GM12864 (cell line): ENCODE data around the gene MAGEB4.

Experiments used
- DNase-seq: peaks from one replicate; pipeline ENCODE4 v3.0.0-alpha.2; 2011; ENCODE audit warnings: low read depth
- H3K4me3 ChIP-seq: 2 replicates; pipeline ENCODE4 v1.5.1; 2011; ENCODE audit warnings: mild to moderate bottlenecking, low read depth, low read length, control low read depth
- TF ChIP-seq, protein P1 (sequence below): IDR thresholded peaks from 2 replicates; pipeline ENCODE4 v1.5.1; 2011; ENCODE audit warnings: low read depth, mild to moderate bottlenecking, moderate library complexity, low read length, control low read depth, inconsistent platforms; ENCODE audit errors: missing control alignments

The MAGEB4 gene

DNA sequence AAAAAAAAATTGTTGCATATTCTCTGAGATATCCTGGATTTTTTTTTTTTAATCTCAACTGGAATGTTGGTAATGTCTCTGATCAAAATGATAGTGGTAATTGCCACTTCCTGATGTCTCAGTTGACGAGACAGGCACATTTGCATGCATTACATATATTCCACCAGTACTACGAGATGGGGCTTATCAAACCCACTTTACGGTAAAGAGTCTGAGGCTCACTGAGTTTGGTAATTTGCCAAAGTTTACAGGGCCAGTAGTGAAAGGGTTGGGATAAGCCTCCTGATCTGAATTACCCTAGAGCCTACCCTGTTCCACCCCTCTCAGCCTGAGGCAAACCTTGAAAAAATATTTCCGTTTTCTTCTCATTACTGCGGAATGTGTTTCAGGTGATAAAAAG, 21.1 kb upstream of the MAGEB4 start:
- DNase-seq: no peak
- TF ChIP-seq, protein P1, sequence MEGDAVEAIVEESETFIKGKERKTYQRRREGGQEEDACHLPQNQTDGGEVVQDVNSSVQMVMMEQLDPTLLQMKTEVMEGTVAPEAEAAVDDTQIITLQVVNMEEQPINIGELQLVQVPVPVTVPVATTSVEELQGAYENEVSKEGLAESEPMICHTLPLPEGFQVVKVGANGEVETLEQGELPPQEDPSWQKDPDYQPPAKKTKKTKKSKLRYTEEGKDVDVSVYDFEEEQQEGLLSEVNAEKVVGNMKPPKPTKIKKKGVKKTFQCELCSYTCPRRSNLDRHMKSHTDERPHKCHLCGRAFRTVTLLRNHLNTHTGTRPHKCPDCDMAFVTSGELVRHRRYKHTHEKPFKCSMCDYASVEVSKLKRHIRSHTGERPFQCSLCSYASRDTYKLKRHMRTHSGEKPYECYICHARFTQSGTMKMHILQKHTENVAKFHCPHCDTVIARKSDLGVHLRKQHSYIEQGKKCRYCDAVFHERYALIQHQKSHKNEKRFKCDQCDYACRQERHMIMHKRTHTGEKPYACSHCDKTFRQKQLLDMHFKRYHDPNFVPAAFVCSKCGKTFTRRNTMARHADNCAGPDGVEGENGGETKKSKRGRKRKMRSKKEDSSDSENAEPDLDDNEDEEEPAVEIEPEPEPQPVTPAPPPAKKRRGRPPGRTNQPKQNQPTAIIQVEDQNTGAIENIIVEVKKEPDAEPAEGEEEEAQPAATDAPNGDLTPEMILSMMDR: no peak
- H3K4me3 ChIP-seq: no peak overlapping the region

DNA sequence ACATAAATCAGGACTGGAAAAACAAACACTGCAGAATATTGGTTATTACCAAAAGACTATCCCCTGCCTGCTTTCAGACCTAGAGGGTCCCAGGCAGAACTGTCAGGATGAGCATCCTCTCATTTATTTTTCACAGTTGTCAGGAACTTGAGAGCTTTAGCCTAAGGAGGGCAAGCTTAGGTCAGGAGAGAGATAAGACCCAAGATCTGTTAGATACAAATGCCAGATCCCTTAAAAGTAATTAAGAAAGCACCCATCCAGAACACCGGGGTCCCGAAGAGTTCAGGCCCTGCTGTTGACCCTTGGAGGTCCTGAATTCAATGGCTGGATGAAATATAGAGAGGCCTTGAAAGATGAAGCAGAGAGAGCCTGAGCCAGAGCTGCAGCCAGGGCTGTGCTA, 17.3 kb upstream of the MAGEB4 start:
- no peak overlapping the region for H3K4me3 ChIP-seq
- no peak for DNase-seq
- TF ChIP-seq, protein P1: no peak

DNA sequence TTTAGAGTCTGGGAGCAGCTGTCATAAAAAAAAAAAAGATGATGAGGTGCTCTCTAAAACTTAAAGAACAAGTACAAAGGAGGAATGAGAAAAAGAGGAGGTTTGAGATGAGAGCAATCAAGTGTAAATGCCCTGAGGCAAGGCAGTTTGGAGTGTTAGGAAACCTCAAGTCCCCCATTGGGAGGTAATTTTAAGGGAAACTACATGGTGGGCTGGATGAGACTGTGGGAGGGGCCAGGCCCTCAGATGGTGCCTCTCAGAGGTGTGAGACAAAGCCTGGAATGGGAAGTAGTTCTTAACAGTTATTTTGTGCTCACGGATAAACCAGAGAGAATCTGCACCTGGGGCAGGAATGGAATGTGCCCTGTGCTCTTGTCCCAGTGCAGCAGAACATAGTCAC, 13.3 kb upstream of the MAGEB4 start:
- no peak for DNase-seq

DNA sequence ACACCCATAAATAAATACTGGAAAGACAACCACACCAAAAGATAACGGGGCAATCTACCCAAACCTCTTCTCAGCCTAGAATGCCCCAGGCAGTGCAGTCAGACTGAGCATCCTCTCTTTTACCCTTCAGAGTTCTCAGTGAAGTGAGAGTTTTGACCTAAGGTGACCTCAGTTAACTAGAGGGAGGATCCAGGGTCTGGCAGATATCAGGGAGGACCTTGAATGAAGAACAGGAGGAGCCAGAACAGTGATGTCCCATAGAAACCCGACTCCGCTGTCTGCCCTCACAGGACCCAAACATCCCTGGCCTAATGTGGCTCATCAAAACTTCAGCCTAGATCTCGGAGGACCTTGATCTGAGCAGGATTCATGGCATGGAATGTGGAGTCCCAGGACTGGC, 11.4 kb upstream of the MAGEB4 start, which contains the start of gene MAGEB3:
Gene MAGEB3 (plus strand): TSS at position 263 of the 400 bp plus-strand sequence. CDS start 5,268 bp downstream, outside the sequence.
- no peak within 1 kb of the TSS for H3K4me3 ChIP-seq
- TF ChIP-seq, protein P1: no peak
- DNase-seq: no peak

More for the DNA sequence above, 13.3 kb upstream of the MAGEB4 start:
- TF ChIP-seq, protein P1: no peak
- H3K4me3 ChIP-seq: no peak overlapping the region

DNA sequence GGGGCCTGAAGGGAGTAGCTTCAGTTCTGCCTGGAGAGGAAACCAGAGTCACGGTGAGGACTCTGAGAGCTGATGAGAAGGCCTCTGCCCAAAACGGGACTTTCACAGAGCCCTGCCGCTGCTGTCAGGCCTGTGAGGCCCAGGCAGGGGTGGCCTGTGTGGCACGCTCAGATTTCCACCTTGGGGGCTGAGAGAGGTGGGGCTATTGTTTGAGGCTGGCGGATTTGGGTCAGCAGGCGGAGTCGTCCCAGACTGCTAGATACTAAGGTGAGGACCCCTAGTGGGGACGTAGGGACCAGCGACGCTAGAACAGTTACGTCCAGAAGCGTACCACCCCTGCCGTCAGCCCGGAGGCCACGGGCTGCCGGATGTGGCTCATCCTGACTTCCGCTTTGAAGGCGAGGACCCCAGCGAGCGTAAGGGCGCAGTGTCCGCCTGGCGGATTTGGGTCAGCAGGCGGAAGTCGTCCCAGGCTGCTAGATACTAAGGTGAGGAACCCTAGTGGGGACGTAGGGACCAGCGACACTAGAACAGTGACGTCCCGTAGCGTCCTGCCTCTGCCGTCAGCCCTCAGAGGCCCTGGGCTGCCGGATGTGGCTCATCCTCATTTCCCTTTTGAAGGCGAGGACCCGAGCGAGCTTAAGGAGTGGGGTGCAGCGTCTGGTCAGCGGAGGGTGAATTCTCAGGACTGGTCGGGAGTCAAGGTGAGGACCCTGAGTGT, 5.1 kb downstream of the MAGEB4 start, which contains the start of gene MAGEB1:
Gene MAGEB1 (plus strand): TSS at position 378 of the 721 bp plus-strand sequence. CDS start 3,348 bp downstream, outside the sequence.
- DNase-seq: no peak
- TF ChIP-seq, protein P1: no peak
- no peak within 1 kb of the TSS for H3K4me3 ChIP-seq

DNA sequence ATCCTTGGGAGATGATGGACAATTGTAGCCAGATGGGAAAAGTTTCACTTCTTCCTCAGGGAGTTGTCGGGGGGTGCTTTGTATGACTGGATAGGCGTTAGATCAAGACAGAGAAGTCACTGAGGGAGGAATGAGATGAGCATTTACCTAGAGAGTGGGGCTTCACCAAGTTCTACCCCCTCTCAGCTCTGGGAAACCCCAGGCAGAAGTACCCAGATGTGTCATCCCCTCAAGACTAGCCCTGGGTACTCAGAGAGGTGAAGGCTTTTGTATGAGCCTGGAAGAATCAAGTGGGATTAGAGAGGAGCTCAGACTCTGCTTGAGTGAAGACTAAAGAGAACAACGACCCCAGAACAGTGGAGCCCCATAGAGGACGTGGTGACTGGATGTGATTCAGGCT, 7.1 kb downstream of the MAGEB4 start:
- H3K4me3 ChIP-seq: no peak overlapping the region
- DNase-seq: no peak
- TF ChIP-seq, protein P1: no peak

DNA sequence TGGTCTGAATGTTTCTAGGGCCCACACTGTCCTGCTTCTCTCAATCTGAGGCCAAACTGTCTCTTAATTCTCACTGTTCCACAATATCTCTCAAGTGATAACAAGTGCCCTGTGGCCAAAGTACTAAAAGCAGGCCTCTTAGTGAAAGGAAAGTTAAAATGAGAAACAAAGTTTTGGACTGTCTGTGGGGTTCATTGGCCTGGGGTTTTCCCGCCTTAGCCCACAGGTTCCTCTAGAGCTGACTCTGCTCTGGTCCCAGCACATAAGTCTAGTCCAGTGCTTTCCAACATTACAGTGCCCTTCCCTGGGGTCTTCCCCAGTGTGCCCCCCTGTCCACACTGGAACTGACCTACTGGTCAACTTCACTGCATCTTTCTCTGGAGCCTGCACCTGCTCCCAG, 11.5 kb downstream of the MAGEB4 start:
- DNase-seq: no peak
- TF ChIP-seq, protein P1: no peak
- no peak overlapping the region for H3K4me3 ChIP-seq
